ENCODE measurements around the gene NUDT3.
"Not testable (repeated sequence)": the region's sequence is repeated elsewhere in the genome, so short reads cannot be mapped to it uniquely, and the experiment has no call there.

NUDT3 gene

GRCh38 chr6:34388421-34388820 is 4.0 kb downstream of the NUDT3 start:
- H3K4me3 Mint-ChIP-seq, result no peak overlapping the region
- H3K36me3 Mint-ChIP-seq (ENCODE audit: low read depth), result peaks cover 12% of the 10 kb centered on the region
- H3K27ac Mint-ChIP-seq, result no peak overlapping the region
- H3K9me3 Mint-ChIP-seq, result peaks cover 8% of the 10 kb centered on the region
- H3K27me3 Mint-ChIP-seq, result no peaks in the 10 kb centered on the region
- peaks cover 44% of the 10 kb centered on the region for H3K4me1 Mint-ChIP-seq (ENCODE audit: low read depth)
- intact Hi-C loops (cut with micrococcal nuclease), result no loop called here

GRCh38 chr6:34386316-34387137 is 5.9 kb downstream of the NUDT3 start:
- Mint-ChIP-seq H3K4me1 (ENCODE audit: low read depth) (peaks cover 40% of the 10 kb centered on the region), H3K36me3 (ENCODE audit: low read depth) (peaks cover 14% of the 10 kb centered on the region), H3K9me3 (peaks cover 8% of the 10 kb centered on the region), H3K27ac (no peak overlapping the region), H3K4me3 (no peak overlapping the region), H3K27me3 (no peaks in the 10 kb centered on the region)
- intact Hi-C loops (cut with micrococcal nuclease), result no loop called here

DNA sequence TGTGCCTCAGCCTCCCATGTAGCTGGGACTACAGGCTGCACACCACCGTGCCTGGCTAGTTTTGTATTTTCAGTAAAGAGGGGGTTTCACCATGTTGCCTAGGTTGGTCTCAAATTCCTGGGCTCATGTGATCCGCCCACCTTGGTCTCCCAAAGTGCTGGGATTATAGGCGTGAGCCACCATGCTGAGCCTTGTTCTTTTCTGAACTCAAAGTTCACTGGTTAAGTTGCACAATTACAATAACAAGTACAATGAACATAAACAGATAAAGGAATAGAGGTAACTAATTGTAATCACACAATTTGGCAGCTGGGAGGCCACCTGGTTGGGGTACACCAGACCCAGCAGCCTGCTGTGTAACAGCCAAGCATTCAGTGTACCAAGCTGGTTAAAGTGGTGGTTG is 6.7 kb downstream of the NUDT3 start:
- Mint-ChIP-seq H3K27ac (peak overlapping the region; percentile 34), H3K27me3 (no peaks in the 10 kb centered on the region), H3K4me1 (ENCODE audit: low read depth) (peaks cover 44% of the 10 kb centered on the region), H3K4me3 (no peak overlapping the region), H3K36me3 (ENCODE audit: low read depth) (peaks cover 14% of the 10 kb centered on the region), H3K9me3 (peaks cover 8% of the 10 kb centered on the region)
- intact Hi-C loops (cut with micrococcal nuclease), result no loop called here

GRCh38 chr6:34384321-34385153 is 7.9 kb downstream of the NUDT3 start:
- peaks cover 8% of the 10 kb centered on the region for H3K9me3 Mint-ChIP-seq
- peaks cover 14% of the 10 kb centered on the region for H3K36me3 Mint-ChIP-seq (ENCODE audit: low read depth)
- intact Hi-C loops (cut with micrococcal nuclease), result no loop called here
- no peak overlapping the region for H3K4me3 Mint-ChIP-seq
- peak overlapping the region; percentile 0 for H3K27ac Mint-ChIP-seq
- H3K27me3 Mint-ChIP-seq, result no peaks in the 10 kb centered on the region
- H3K4me1 Mint-ChIP-seq (ENCODE audit: low read depth), result peaks cover 49% of the 10 kb centered on the region

- H3K27ac Mint-ChIP-seq, result peak overlapping the region; percentile 0
Measured at GRCh38 chr6:34383656-34384320, 8.7 kb downstream of the NUDT3 start.

GRCh38 chr6:34383161-34383631 is 9.3 kb downstream of the NUDT3 start:
- no peaks in the 10 kb centered on the region for H3K9me3 Mint-ChIP-seq
- no peak overlapping the region for H3K4me3 Mint-ChIP-seq
- H3K36me3 Mint-ChIP-seq (ENCODE audit: low read depth), result peaks cover 7% of the 10 kb centered on the region
- H3K4me1 Mint-ChIP-seq (ENCODE audit: low read depth), result peaks cover 51% of the 10 kb centered on the region
- no peaks in the 10 kb centered on the region for H3K27me3 Mint-ChIP-seq
- intact Hi-C loops (cut with micrococcal nuclease), result no loop called here
- H3K27ac Mint-ChIP-seq, result peak overlapping the region; percentile 0

More at GRCh38 chr6:34383656-34384320, 8.7 kb downstream of the NUDT3 start:
- no peak overlapping the region for H3K4me3 Mint-ChIP-seq
- peaks cover under 1% of the 10 kb centered on the region for H3K9me3 Mint-ChIP-seq
- peaks cover 45% of the 10 kb centered on the region for H3K4me1 Mint-ChIP-seq (ENCODE audit: low read depth)
- peaks cover 7% of the 10 kb centered on the region for H3K36me3 Mint-ChIP-seq (ENCODE audit: low read depth)
- H3K27me3 Mint-ChIP-seq, result no peaks in the 10 kb centered on the region
- intact Hi-C loops (cut with micrococcal nuclease), result no loop called here

- Mint-ChIP-seq H3K36me3 (ENCODE audit: low read depth) (peaks cover 13% of the 10 kb centered on the region), H3K27me3 (no peaks in the 10 kb centered on the region), H3K4me1 (ENCODE audit: low read depth) (peaks cover 52% of the 10 kb centered on the region), H3K27ac (no peak overlapping the region), H3K9me3 (no peaks in the 10 kb centered on the region), H3K4me3 (no peak overlapping the region)
- intact Hi-C loops (cut with micrococcal nuclease), result no loop called here
Measured at GRCh38 chr6:34381081-34381480, 11.4 kb downstream of the NUDT3 start.

GRCh38 chr6:34378470-34378869 is 14.0 kb downstream of the NUDT3 start:
- intact Hi-C loops (cut with micrococcal nuclease), result no loop called here
- Mint-ChIP-seq H3K4me1 (ENCODE audit: low read depth) (peaks cover 28% of the 10 kb centered on the region), H3K27me3 (no peaks in the 10 kb centered on the region), H3K27ac (peak overlapping the region; percentile 24), H3K4me3 (no peak overlapping the region), H3K9me3 (no peaks in the 10 kb centered on the region), H3K36me3 (ENCODE audit: low read depth) (peaks cover 8% of the 10 kb centered on the region)

DNA sequence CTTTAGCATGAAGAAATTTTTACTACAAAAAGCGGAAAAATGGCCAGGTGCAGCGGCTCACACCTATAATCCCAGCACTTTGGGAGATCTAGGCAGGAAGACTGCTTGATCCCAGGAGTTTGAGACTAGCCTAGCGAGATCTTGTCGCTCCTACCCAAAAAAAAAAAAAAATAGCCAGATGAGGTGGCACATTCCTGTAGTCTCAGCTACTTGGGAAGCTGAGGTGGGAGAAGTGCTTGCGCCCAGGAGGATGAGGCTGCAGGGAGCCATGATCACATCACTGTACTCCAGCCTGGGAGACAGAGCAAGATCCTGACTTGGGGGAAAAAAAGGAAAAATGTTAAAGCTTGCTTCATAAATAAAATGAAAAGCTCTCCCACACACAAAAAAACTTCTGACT is 14.5 kb downstream of the NUDT3 start:
- intact Hi-C loops (cut with micrococcal nuclease), result no loop called here
- H3K9me3 Mint-ChIP-seq, result no peaks in the 10 kb centered on the region
- H3K36me3 Mint-ChIP-seq (ENCODE audit: low read depth), result peaks cover 6% of the 10 kb centered on the region
- no peaks in the 10 kb centered on the region for H3K27me3 Mint-ChIP-seq
- no peak overlapping the region for H3K4me3 Mint-ChIP-seq
- peaks cover 24% of the 10 kb centered on the region for H3K4me1 Mint-ChIP-seq (ENCODE audit: low read depth)
- H3K27ac Mint-ChIP-seq, result no peak overlapping the region

DNA sequence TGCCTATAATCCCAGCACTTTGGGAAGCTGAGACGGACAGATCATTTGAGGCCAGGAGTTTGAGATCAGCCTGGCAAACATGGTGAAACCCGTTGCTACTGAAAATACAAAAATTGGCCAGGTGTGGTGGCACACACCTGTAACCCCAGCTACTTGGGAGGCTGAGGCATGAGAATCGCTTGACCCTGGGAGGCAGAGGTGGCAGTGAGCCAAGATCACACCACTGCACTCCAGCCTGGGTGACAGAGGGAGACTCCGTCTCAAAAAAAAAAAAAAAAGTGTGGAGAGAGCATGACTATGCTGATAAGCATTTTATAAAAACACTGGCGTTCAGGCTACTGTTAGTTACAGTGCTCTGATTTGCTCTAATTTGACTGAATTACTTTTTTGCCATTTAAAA is 14.9 kb downstream of the NUDT3 start:
- H3K9me3 Mint-ChIP-seq; intact Hi-C loops (cut with micrococcal nuclease); H3K27ac Mint-ChIP-seq; H3K36me3 Mint-ChIP-seq (ENCODE audit: low read depth); H3K4me3 Mint-ChIP-seq; H3K27me3 Mint-ChIP-seq: not testable (repeated sequence)
- H3K4me1 Mint-ChIP-seq (ENCODE audit: low read depth), result peaks cover 27% of the 10 kb centered on the region

DNA sequence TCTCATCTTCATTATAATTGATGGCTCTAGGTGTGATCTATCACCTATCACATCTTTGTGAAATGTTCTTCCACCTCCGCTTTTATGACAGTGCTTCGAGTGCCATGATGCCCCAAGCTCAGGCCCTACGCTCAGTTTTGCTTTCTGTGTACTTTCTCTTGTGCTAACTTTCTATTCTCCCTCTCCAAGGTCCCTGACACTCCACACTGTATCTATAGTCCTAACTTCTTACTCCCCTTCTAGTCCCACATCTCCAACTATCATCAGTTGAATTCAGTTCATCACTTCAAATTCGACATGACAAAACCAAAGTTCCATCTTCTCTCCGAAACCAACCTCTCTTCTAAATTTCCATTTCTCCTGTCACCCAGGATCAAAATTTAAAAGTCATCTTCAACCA is 16.6 kb downstream of the NUDT3 start:
- Mint-ChIP-seq H3K27me3 (no peaks in the 10 kb centered on the region), H3K9me3 (no peaks in the 10 kb centered on the region), H3K4me1 (ENCODE audit: low read depth) (peaks cover 31% of the 10 kb centered on the region), H3K27ac (no peak overlapping the region), H3K4me3 (no peak overlapping the region), H3K36me3 (ENCODE audit: low read depth) (peaks cover 6% of the 10 kb centered on the region)
- intact Hi-C loops (cut with micrococcal nuclease), result no loop called here

- Mint-ChIP-seq H3K4me3 (no peak overlapping the region), H3K9me3 (no peaks in the 10 kb centered on the region), H3K27ac (no peak overlapping the region), H3K4me1 (ENCODE audit: low read depth) (peaks cover 35% of the 10 kb centered on the region), H3K36me3 (ENCODE audit: low read depth) (peaks cover 13% of the 10 kb centered on the region), H3K27me3 (no peaks in the 10 kb centered on the region)
- intact Hi-C loops (cut with micrococcal nuclease), result loop anchor here (5.0 kb wide), 1 partner anchor 37 kb away; no protein-coding TSS in a partner anchor
Measured at GRCh38 chr6:34374508-34374907, 18.0 kb downstream of the NUDT3 start.

- Mint-ChIP-seq H3K27ac (no peak overlapping the region), H3K4me1 (ENCODE audit: low read depth) (peaks cover 40% of the 10 kb centered on the region), H3K9me3 (no peaks in the 10 kb centered on the region), H3K36me3 (ENCODE audit: low read depth) (peaks cover 17% of the 10 kb centered on the region), H3K27me3 (no peaks in the 10 kb centered on the region), H3K4me3 (peak overlapping the region; percentile 15)
- intact Hi-C loops (cut with micrococcal nuclease), result loop anchor here (5.0 kb wide), 1 partner anchor 37 kb away; no protein-coding TSS in a partner anchor
Measured at GRCh38 chr6:34374069-34374468, 18.4 kb downstream of the NUDT3 start.

Measured in dendritic cell treated with granulocyte-macrophage colony-stimulating factor and Interleukin-4, amounts not matched to agents 40 ng/mL and 50 ng/mL, for 4 days (primary cell).